Renal cortical epithelial cell (primary cell): Measurements from ENCODE around the gene CLCN2. TPM values are rescaled to one million over a fixed set of nuclear protein-coding genes. Genes with fewer than 3 reads are reported as not detected.

Experiments
- DNase-seq: peaks from one replicate; pipeline ENCODE4 v3.0.0-alpha.2; 2011; ENCODE audit warnings: low read depth
- total RNA-seq: library from RNA; depleted of rRNA; stranded (reverse); fragments of >200 nt; gene quantifications from 2 replicates; pipeline ENCODE4 v1.2.3, GENCODE V29; 2014

The CLCN2 gene
- total RNA-seq, 1 donor from 2014 or later = 3.5 TPM

DNA sequence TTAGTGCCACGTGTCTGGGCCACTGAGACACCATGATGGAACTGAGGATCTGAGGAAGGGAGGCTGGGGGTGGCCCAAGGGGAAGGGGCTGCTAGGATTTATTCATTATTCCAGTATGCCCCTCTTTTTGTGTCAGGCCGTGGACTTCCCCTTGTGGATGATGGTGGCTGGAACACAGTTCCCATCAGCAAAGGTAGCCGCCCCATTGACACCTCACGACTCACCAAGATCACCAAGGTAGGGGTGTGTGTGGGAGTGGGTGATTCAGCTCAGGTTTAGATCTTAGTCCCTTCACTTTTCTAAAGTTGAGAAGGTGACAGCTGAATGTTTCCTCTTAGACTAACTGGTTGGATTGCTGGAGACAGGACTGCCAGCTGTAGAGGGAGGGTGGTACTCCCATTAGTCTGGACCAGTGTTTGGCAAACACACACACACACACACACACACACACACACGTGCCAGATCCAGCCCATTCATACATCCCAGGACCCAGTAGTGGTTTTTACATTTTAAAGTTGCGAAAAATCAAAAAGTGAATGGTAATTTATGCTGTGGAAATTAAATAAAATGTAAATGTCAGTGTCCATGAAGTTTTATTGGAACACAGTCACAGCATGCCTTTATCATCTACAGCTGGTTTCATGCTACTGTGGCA is 35.6 kb downstream of the CLCN2 start:
- DNase-seq = no peak

DNA sequence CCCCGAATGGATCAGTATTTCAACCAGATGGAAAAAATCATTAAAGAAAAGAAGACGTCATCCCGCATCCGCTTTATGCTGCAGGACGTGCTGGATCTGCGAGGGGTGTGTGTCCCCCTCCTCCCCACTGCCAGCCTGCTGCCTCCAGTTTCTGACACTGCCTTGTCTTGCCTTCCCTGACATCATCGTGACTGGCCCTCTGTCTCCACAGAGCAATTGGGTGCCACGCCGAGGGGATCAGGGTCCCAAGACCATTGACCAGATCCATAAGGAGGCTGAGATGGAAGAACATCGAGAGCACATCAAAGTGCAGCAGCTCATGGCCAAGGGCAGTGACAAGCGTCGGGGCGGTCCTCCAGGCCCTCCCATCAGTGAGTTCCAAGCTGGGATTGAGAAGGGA is 36.1 kb downstream of the CLCN2 start:
- no peak for DNase-seq

DNA sequence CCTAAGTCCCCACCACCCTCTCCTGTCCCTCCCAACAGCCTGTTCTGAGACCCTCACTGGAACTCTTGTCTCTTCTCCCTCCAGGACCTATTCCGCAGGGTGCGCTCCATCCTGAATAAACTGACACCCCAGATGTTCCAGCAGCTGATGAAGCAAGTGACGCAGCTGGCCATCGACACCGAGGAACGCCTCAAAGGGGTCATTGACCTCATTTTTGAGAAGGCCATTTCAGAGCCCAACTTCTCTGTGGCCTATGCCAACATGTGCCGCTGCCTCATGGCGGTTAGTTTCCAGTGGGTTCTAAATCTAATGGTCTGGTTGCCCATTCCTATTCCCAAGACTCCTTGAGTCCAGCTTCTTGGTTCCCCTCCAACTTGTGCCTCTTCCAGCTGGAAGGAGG is 37.7 kb downstream of the CLCN2 start:
- DNase-seq = no peak

DNA sequence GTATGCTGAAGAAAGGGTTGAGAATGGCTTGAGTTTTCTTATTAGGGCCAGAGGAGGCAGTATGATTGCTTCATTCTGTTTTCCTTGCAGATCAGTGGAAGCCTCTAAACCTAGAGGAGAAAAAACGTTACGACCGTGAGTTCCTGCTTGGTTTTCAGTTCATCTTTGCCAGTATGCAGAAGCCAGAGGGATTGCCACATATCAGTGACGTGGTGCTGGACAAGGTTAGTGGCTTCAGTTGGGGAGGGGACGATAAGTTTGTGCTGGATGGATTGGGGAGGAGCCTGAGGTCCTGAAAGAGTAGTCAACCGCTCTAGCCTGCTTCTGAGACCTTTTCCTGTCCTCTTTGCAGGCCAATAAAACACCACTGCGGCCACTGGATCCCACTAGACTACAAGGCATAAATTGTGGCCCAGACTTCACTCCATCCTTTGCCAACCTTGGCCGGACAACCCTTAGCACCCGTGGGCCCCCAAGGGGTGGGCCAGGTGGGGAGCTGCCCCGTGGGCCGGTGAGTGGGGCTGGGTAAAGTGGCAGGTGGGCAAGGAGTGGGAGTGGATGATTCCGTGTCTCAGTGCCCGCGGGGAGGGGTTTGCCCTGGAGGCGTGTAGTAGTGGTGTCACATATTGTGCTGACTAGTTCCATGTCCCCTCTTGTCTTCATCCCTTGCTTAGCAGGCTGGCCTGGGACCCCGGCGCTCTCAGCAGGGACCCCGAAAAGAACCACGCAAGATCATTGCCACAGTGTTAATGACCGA is 38.5 kb downstream of the CLCN2 start:
- no peak for DNase-seq

DNA sequence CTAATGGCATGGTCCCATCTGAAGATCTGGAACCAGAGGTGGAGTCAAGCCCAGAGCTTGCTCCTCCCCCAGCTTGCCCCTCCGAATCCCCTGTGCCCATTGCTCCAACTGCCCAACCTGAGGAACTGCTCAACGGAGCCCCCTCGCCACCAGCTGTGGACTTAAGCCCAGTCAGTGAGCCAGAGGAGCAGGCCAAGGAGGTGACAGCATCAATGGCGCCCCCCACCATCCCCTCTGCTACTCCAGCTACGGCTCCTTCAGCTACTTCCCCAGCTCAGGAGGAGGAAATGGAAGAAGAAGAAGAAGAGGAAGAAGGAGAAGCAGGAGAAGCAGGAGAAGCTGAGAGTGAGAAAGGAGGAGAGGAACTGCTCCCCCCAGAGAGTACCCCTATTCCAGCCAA is 39.7 kb downstream of the CLCN2 start:
- no peak for DNase-seq

DNA sequence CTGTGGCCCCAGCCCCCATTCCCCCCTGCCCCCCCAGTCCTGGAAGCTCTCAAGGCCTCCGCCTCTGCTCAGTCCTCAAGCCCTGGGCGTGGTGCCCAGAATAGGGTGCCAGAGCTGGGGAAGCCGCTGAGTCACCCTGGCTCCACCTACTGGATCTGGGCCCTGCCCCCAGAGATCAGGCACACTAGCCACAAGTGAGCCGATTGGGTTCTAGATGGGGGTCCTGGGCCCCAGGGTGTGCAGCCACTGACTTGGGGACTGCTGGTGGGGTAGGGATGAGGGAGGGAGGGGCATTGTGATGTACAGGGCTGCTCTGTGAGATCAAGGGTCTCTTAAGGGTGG is 41.3 kb downstream of the CLCN2 start:
- DNase-seq = peak; percentile 91

DNA sequence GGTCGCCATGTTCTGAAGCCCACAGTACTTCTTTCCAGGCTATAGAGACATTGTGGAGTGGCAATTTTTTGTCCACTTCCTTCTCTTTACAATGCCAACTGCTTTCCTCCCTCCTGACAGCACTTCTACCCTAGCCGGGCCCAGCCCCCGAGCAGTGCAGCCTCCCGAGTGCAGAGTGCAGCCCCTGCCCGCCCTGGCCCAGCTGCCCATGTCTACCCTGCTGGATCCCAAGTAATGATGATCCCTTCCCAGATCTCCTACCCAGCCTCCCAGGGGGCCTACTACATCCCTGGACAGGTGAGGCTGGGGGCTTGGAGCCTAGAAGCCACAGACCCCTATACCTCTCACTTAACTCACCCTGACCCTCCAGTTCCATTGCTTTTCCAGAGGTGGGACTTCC is 44.2 kb downstream of the CLCN2 start:
- no peak for DNase-seq

DNA sequence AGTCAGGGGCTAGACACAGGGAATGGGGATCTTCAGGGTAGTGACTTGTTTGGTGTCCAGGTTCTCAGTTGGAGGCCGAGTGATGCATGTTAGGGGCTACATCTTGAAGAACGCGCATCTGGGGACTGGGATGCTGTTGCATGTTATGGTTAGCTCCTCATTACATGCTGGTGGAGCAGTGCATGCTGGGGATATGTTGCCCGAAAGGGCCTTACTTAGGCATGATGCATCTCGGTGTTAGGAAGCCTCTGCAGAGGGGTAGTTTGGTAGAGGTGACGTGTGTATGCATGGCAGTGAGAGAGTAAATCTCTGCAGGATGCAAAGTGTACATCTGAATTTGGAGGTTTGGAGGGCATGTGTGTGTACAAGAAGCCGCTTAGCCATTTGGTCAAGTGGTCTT is 44.6 kb downstream of the CLCN2 start:
- DNase-seq = no peak

DNA sequence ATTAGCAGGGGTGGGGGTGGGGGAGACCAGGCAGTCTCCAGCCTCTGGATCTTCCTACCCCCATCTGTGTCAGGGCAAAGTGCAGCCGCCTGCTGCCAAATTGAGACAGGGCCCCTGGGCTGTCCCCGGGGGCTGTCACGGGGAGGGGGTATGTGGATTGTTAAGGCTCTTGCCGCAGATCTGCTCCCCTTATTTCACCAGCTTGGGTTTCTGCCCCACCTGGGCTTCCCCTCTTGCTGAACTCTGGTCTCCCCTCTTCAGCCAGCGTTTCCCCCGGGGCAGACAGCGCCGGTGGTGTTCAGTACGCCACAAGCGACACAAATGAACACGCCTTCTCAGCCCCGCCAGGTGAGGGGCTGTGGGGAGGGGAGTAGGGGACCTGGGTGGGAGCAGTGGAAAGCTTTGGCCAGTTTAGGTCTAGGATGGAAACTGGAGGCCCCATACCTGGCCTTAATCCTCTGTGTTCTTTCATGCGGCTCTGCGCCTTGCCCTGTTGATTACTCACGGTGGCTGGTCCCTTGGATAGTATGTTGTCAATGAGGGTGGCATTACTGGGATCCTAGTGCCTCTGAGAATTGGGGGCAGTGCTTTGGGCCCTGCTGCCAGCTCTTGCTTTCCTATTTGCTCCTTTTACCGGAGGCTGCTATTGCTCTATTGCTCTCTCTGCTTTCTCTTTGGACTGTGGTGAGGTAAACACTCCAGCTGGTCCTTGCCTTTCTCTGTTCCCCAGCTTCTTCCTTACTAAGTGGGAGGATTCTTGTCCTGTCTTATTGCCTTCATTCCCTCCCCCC is 45.3 kb downstream of the CLCN2 start:
- peak; percentile 13 for DNase-seq

DNA sequence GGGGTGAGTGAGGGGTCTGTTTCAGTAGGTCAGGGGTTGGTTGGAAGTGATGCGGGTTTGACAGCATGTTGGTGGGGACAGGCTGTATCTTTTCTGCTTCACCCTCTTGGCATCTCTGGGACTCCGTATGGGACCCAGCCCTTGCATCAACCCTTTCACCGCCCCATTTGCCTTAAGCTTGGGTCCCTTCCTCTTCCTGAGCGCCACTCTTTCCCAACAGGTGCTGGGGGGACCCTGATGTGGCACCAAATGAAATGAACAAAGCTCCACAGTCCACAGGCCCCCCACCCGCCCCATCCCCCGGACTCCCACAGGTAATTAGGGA is 45.9 kb downstream of the CLCN2 start:
- no peak for DNase-seq

DNA sequence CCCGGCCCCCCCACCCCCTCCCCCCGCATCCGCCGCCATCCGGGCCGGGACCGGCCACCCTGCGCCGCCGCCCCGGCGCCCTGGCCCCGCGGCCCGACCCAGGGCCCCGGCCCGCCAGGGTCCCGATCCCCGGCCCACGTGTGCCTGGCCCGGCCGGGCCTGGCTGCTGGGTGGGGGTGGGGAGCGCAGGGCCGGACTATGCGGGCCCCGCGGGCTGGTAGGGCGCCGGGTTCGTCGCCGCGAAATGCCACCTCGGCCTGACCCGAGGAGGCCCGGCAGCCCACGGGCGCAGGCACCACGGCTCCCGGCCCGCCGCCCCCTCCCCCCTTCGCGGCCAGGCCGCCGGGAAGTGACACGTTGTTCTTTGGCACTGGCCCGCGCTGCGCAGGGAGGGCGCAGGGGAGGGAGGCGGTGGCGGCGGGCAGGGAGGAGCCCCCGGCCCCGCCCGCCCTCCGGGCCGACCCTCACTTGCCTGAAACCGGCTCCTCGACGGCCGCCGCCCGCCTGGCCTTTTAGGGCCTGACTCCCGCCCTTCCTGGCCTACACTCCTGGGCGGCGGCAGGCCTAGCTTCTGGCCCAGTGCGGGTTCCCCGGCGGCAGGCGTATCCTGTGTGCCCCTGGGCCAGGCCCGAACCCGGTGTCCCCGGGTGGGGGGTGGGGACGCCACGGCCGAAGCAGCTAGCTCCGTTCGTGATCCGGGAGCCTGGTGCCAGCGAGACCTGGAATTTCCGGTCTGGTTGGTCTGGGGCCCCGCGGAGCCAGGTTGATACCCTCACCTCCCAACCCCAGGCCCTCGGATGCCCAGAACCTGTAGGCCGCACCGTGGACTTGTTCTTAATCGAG is 46.5 kb downstream of the CLCN2 start:
- no peak for DNase-seq

DNA sequence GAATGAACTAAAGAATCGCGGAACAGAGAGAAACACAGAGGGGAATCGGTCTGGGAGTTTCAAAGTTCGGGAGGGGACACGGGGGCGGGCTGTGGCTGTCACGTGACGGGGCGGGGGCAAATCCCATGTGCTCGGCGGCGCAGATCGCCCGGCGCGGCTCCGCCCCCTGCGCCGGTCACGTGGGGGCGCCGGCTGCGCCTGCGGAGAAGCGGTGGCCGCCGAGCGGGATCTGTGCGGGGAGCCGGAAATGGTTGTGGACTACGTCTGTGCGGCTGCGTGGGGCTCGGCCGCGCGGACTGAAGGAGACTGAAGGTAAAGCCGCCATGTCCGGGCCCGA is 47.1 kb downstream of the CLCN2 start, which contains the start of gene EIF4G1:
TSS of gene EIF4G1 (plus strand) at position 244 of the 337 bp plus-strand sequence. CDS start 1,191 bp downstream, outside the sequence.
- DNase-seq = peak; percentile 80

DNA sequence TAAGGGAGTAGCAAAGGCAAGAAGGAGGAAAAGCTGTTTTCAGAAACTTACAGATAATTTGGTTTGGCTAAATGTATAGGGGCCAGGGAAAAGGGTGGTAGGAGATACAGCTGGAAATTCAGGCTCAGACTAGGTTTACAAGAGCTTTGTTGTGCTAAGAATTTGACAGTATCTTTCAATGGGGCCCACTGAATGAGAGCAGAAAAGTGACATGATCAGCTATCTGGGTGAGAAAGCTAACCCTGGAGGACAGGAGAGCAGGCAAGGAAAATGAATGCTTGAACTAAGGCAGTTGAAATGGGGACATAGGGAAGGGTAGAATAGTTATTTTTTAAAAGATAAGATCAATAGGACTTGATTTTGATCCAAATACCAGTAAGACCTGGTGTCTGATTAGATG is 49.8 kb downstream of the CLCN2 start:
- no peak for DNase-seq

DNA sequence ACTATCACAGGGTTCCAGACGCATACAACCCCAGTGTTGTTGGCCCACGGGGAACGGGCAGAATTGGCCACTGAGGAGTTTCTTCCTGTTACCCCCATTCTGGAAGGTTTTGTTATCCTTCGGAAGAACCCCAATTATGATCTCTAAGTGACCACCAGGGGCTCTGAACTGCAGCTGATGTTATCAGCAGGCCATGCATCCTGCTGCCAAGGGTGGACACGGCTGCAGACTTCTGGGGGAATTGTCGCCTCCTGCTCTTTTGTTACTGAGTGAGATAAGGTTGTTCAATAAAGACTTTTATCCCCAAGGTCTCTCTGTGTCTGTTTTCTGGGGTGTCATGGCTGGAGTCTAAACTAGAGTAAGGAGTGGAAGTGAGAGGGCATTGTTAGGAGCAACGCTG is 52.7 kb downstream of the CLCN2 start:
- DNase-seq = no peak

DNA sequence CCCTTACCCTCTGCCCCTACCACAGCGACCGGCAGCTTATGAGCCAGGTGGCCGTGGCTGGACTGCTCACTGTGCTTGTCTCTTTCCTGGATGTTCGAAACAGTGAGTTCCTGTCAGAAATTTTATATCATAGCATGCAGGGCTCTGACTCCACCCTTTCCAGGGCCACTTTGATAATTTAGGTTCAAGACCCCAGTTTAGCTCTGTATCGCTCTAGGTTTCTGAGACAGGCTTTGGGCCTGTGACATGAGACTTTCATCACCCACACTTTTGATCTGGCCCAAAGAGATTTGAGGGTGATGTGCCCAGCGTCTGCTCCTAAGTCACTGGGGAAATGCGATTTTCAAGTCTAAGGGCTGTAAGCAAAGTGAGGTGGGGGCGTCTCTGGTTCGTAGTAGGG is 53.5 kb downstream of the CLCN2 start:
- DNase-seq = no peak

DNA sequence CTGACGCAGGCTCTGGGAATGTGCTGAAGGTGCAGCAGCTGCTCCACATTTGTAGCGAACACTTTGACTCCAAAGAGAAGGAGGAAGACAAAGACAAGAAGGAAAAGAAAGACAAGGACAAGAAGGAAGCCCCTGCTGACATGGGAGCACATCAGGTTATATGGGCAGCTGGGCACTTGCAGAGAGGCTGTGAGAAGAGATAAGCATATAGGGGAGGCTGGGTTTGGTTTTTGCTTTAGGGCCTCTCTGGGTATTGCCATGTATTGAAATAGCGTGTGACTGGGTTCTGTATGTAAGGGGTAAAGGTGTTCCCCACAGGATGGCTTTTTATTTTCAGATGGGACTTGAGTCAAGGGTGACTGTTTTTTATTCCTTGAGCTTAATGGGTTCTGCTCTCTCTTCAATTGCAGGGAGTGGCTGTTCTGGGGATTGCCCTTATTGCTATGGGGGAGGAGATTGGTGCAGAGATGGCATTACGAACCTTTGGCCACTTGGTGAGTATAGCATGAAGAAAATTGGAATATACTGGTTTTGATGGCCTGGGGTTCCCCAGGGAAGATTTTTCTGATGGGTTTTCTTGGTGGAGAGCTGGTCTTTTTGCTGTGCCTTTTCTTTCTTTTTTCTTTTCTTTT is 54.9 kb downstream of the CLCN2 start:
- DNase-seq = no peak

DNA sequence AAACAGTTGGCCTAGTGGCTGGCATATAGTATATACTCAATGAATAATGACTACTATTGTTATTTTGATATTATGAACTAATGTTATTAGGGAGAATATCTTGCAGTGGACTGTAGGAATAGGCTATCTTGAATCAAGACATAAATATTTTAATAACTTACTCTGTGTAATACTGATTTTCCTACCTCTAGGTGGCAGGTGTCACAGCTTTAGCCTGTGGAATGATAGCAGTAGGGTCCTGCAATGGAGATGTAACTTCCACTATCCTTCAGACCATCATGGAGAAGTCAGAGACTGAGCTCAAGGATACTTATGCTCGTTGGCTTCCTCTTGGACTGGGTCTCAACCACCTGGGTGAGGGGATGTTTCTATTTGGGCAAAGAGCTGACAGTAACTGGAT is 55.8 kb downstream of the CLCN2 start:
- no peak for DNase-seq

DNA sequence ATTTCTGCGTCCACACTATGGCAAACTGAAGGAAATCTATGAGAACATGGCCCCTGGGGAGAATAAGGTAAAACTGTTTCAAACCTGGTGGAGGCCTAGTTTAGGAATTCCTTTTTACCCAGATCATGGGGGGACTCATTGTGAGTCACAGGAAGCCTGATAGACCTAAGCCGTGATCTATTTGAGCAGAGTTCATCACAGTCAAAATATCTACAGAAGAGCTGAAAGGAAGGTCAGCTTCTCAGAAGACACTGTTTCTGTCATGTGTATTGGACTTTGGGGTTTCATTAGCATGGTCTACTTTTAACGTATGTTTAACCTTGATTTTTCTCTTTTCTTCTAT is 61.1 kb downstream of the CLCN2 start:
- DNase-seq = no peak

DNA sequence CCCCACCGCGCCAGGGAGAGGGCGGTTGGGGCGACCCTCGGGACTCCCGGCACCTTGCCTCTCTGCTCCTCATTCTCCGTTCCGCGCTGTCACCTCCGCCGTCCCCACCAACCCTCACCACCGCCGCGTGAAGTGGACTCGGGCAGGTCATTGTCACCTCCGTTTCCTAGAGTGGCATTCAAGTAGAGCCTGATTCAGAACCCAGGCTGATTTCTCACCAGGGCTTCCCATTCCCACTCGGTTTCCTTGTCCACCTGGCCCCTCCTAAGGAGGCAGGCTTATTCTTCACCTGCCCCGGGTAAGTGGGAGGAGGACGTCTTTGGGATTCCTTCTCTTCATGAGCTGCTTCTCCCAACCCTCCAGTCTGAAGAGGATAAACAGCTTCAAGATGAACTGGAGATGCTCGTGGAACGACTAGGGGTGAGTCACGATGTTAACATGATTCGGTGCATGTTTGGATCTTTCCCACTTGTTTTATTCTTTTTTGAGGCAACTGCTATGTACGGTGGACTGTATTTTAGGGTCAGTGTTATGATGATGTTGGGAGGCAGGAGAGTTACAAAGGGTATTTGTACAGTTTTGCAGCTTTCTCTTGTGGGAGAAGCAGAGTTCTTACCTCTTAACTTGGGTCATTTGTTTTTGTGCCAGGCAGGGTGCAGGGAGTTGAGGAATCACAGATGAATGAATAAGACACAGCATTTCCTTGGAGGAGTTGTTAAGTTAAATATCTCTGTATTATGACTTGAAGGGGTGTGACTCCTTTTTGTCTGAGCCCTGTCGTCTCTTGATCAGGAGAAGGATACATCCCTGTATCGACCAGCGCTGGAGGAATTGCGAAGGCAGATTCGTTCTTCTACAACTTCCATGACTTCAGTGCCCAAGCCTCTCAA is 61.7 kb downstream of the CLCN2 start:
- no peak for DNase-seq

DNA sequence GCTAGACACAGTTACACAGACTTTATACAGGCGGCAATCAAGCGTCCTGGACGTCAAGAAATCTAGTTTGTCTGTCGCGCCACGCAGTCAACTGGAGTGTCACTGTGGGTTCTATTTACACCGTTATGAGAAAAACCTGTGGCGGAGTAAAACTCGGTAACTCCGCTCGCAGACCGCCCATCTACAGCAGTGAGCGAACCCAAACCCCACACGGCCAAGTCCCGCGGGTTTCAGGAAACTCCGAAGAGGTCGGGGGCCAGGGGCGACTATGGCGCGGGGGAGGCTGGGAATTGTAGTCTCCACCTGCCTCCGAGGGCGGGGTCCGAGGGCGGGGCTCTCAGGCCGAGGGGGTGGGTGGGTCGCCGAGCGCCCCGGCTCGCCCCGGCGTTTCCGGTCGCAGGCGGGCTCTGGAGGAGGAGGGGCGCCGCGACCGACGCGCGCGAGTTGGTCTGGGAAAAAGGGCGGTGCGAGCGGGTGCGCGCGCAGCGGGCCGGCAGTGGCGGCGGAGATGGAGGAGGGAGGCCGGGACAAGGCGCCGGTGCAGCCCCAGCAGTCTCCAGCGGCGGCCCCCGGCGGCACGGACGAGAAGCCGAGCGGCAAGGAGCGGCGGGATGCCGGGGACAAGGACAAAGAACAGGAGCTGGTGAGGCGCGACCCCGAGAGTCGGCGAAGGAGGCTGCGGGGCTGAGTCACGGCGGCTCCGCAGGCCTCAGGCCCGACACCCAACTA is 62.5 kb downstream of the CLCN2 start, which contains the start of gene PSMD2:
TSS of gene PSMD2 (plus strand) at position 483 of the 729 bp plus-strand sequence. CDS start at position 509, 26 bp downstream.
- DNase-seq = peak; percentile 83
